Kidney (tissue), 14 donors: ENCODE results near the gene PHETA2. TPM values are rescaled to one million over a fixed set of nuclear protein-coding genes. Genes with fewer than 3 reads are reported as not detected.

Source experiments
- DNase-seq, 5 donors: peaks; one replicate each; pipeline ENCODE4 v3.0.0-alpha.2; 2013 to 2020
- FAIRE-seq: peaks from 2 replicates; lab custom pipeline; 2012; peaks lifted over from hg19 to GRCh38; lab: Jason Lieb, UNC
- H3K27ac ChIP-seq, 2 donors: one replicate each; pipeline ENCODE4 v1.7.0; 2013; ENCODE audit warnings: low read depth in 2 of 2, low read length in 2 of 2, inconsistent platforms in 1 of 2
- H3K27me3 ChIP-seq: one replicate; pipeline ENCODE4 v1.7.1; 2013; ENCODE audit warnings: low read length, inconsistent platforms; ENCODE audit not compliant: control insufficient read depth, insufficient read depth
- H3K36me3 ChIP-seq, 3 donors: one replicate each; pipeline versions ENCODE4 v1.7.0 to v1.7.1; 2013; ENCODE audit warnings: low read length in 3 of 3, control low read depth in 1 of 3, inconsistent platforms in 1 of 3; ENCODE audit not compliant: insufficient read depth in 3 of 3, control insufficient read depth in 2 of 3
- H3K4me1 ChIP-seq, 3 donors: one replicate each; pipeline versions ENCODE4 v1.7.0 to v1.7.1; 2013; ENCODE audit warnings: low read length in 3 of 3, inconsistent platforms in 1 of 3, low read depth in 1 of 3; ENCODE audit not compliant: control insufficient read depth in 2 of 3, insufficient read depth in 2 of 3
- H3K4me3 ChIP-seq, 3 donors: one replicate each; pipeline versions ENCODE4 v1.7.0 to v1.8.1; 2013; ENCODE audit warnings: low read length in 3 of 3, control low read depth in 1 of 3, inconsistent platforms in 1 of 3
- H3K9ac ChIP-seq, 3 donors: one replicate each; pipeline versions ENCODE4 v1.7.0 to v1.7.1; 2013; ENCODE audit warnings: low read length in 3 of 3, control low read depth in 1 of 3, inconsistent platforms in 1 of 3
- H3K9me3 ChIP-seq, 3 donors: one replicate each; pipeline versions ENCODE4 v1.7.0 to v1.7.1; 2013; ENCODE audit warnings: low read length in 3 of 3, control low read depth in 1 of 3, inconsistent platforms in 1 of 3; ENCODE audit not compliant: control insufficient read depth in 2 of 3, insufficient read depth in 1 of 3
- intact Hi-C: fragments of 100-400 bp; cut with DNase I; formaldehyde crosslinking; loops from one replicate; pipeline ENCODE4 v1.11.1; 2022
- polyA plus RNA-seq: library from polyadenylated mRNA; stranded (reverse); fragments of 350-450 nt; fragmentation: Illumina TruSeq; extraction: RNeasy Lipid Tissue Mini Kit (QIAGEN cat#74804); gene quantifications from one replicate; pipeline ENCODE4 v1.2.3, GENCODE V29; 2014; ENCODE audit warnings: low read depth, low replicate concordance; ENCODE audit not compliant: insufficient read depth
- total RNA-seq: library from RNA; stranded (reverse); fragmentation: NEBNext Ultra II Directional; extraction: Animal tissue kit (Norgen Biotek cat#: 25700); gene quantifications from one replicate; pipeline ENCODE4 v1.2.1, GENCODE V29; 2021
- TF ChIP-seq, protein P1 (sequence below): IDR thresholded peaks from 3 replicates; pipeline ENCODE4 v1.5.1; 2012; ENCODE audit warnings: mild to moderate bottlenecking, moderate library complexity, borderline replicate concordance; ENCODE audit not compliant: insufficient read depth; ENCODE audit errors: extremely low read depth
- donor health status: control.
- donor health status: control.
- donor health status: control.
- donor health status: control.
- donor health status: control.
- donor health status: DM: yes; HTN: yes; CAD: no.
- donor health status: Normal renal cell carcinoma (clear cell type).

PHETA2 gene
- total and polyA plus RNA-seq, 2 donors from 2014 or later, result 6.3 to 10.4 TPM

DNA sequence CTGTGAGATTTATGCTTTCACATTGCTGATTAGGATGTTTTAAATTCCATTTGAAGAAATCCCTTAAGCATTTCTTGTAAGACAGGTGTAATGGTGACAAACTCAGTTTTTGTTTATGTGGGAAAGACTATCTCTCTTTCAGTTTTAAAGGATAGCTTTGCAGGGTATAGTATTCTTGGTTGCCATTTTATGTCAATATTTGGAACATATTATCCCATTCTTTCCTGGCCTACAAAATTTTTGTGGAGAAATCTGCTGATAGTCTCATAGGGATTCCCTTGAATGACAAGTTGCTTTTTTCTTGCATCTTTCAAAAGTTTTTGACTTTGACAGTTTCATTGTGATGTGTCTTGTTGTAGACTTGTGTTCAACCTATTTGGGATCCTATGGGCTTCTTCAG lies 32.3 kb upstream of the PHETA2 start:
- H3K9me3 ChIP-seq, result peaks cover 0 to 11% (median 2%) of the 10 kb centered on the region in 3 donors
- TF ChIP-seq, protein P1, sequence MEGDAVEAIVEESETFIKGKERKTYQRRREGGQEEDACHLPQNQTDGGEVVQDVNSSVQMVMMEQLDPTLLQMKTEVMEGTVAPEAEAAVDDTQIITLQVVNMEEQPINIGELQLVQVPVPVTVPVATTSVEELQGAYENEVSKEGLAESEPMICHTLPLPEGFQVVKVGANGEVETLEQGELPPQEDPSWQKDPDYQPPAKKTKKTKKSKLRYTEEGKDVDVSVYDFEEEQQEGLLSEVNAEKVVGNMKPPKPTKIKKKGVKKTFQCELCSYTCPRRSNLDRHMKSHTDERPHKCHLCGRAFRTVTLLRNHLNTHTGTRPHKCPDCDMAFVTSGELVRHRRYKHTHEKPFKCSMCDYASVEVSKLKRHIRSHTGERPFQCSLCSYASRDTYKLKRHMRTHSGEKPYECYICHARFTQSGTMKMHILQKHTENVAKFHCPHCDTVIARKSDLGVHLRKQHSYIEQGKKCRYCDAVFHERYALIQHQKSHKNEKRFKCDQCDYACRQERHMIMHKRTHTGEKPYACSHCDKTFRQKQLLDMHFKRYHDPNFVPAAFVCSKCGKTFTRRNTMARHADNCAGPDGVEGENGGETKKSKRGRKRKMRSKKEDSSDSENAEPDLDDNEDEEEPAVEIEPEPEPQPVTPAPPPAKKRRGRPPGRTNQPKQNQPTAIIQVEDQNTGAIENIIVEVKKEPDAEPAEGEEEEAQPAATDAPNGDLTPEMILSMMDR, result no peak
- no peak overlapping the region for H3K4me3 ChIP-seq
- no peaks in the 10 kb centered on the region for H3K27me3 ChIP-seq
- no peaks in the 10 kb centered on the region for H3K36me3 ChIP-seq
- DNase-seq (no peak), FAIRE-seq (no peak)
- intact Hi-C loops, result no loop called here
- H3K4me1 ChIP-seq, result no peaks in the 10 kb centered on the region
- H3K9ac ChIP-seq, result no peak overlapping the region
- H3K27ac ChIP-seq, result no peak overlapping the region

DNA sequence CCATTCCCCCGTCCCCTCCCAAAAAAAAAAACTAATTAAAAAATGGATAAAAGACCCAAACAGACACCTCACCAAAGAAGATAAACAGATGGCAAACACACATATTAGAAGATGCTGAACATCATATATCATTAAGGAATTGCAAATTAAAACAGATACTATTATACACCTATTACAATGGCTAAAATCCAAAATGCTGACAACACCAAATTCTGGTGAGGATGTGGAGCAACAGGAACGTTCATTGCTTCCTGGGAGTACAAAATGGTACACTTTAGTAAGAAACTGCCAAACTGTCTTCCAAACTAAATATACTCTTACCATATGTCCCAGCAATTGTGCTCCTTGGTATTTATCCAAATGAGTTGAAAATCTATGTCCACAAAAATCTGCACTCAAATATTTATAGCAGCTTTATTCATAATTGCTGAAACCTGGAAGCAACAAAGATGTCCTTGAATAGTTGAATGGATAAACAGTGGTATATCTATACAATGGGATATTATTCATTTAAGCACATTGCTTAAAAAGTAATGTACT lies 23.3 kb upstream of the PHETA2 start:
- no peaks in the 10 kb centered on the region for H3K4me1 ChIP-seq
- TF ChIP-seq, protein P1, result no peak
- no peak overlapping the region for H3K9ac ChIP-seq
- intact Hi-C loops, result no loop called here
- H3K4me3 ChIP-seq, result no peak overlapping the region
- FAIRE-seq, result no peak
- no peaks in the 10 kb centered on the region for H3K36me3 ChIP-seq
- DNase-seq, result no peak
- no peaks in the 10 kb centered on the region for H3K27me3 ChIP-seq
- H3K27ac ChIP-seq, result no peak overlapping the region
- H3K9me3 ChIP-seq, result no peaks in the 10 kb centered on the region

DNA sequence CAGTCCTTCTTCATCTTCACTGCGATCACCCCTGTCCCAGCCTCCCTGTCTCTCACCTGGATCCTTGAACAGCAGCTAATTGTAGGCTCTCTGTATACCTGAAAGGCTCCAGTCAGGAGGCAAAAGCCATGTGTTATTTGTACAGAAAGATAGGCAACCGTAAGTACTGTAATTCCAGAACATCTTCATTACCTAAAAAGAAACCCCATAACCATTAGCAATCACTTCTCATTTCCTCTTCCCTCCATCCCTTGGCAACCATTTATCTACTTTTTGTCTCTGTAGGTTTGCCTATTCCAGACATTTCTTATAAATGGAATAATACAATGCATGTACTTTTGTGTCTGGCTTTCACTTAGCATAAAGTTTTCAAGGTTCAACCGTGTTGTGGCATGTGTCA lies 21.3 kb upstream of the PHETA2 start:
- FAIRE-seq (no peak), DNase-seq (no peak)
- intact Hi-C loops, result no loop called here
- Histone ChIP-seq H3K9ac (no peak overlapping the region), H3K9me3 (peaks cover 0 to 9% (median 0%) of the 10 kb centered on the region in 3 donors), H3K27ac (no peak overlapping the region), H3K4me1 (no peaks in the 10 kb centered on the region), H3K4me3 (no peak overlapping the region), H3K27me3 (no peaks in the 10 kb centered on the region), H3K36me3 (no peaks in the 10 kb centered on the region)
- TF ChIP-seq, protein P1, result no peak
